LHCN-M2 (cell line): Measurements from ENCODE around the gene CFB. TPM values are rescaled to one million over a fixed set of nuclear protein-coding genes. Genes with fewer than 3 reads are reported as not detected.

Experiments
- DNase-seq: peaks from one replicate; pipeline ENCODE4 v3.0.0-alpha.2; 2012; ENCODE audit warnings: low read depth
- total RNA-seq: library from RNA; depleted of rRNA; stranded (reverse); fragments of >200 nt; gene quantifications from 2 replicates; pipeline ENCODE4 v1.2.3, GENCODE V29; 2014

CFB gene
- total RNA-seq, 1 experiment from 2014 or later: 1.1 TPM

DNA sequence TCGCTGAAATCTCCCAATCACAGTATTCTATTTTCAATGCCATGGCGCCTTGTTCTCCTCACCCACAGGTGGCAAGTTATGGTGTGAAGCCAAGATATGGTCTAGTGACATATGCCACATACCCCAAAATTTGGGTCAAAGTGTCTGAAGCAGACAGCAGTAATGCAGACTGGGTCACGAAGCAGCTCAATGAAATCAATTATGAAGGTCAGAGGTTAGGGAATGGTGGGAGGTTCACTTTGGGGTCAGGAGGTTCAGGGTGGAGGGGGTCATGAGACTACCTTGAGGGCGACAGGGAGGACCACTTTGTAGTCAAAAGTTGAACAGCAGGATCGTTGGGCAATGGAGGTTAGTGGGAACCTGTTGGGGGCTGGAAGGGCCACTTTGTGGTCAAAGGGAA, 2.4 kb downstream of the CFB start:
- DNase-seq: no peak

- peak; percentile 40 for DNase-seq
Measured at GRCh38 chr6:31948753-31949413, 3.0 kb downstream of the CFB start.

DNA sequence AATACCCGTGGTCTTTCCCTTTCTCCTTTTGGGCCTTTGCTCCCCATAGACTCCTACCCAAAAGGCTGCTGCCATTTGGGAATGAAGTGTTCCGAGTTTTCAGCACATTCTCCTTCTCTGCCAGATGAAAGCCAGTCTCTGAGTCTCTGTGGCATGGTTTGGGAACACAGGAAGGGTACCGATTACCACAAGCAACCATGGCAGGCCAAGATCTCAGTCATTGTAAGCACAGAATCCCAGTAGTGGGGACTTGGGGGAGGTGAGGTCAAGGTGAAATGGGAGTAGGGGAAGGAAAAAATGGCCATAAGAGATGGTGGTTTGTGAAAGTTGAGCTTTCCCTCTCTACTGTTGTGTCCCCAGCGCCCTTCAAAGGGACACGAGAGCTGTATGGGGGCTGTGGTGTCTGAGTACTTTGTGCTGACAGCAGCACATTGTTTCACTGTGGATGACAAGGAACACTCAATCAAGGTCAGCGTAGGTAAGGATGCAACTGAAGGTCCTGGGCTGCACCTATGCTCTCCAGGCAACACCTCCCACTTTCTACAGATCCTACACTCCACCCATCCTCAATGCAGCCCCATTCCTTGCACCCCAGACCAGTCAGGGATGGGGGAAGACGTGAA, 4.1 kb downstream of the CFB start:
- no peak for DNase-seq

DNA sequence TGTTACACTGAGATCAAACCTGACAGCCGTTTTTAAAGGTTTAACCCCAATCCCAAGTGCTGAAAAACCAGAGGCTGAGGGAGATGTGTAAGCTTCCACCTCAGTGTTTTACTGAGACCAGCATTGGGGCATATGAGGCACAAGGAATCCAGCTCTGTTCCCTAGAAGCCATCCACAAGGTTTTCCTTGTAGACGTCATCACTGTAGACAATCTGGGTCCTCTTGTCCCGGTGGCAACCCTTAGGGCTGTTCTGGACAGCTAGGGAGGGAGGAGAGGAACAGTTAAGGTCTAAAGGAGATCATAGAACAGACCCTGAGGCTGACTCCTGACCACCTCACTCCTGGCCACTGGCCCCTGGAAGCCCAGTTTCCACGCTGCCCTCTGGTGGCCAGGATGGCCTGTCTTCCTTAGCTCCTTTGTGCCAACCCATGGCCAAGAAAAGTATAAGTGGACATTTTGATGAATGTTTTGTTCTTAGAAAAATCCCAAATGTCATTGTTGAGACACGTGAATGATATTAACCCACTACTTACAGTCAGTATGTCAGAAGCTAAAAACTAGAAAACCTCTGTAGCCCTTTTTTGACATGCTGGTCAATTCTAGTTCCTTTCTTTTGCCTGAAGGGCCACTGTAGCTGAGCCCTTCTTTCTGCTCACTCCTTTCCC, 6.4 kb downstream of the CFB start:
- peak; percentile 59 for DNase-seq

GRCh38 chr6:31952890-31953289, 7.0 kb downstream of the CFB start:
- no peak for DNase-seq

- no peak for DNase-seq
Measured at GRCh38 chr6:31954511-31954910, 8.6 kb downstream of the CFB start.

GRCh38 chr6:31956796-31957195, 10.9 kb downstream of the CFB start:
- no peak for DNase-seq

GRCh38 chr6:31958412-31958740, 12.5 kb downstream of the CFB start:
- no peak for DNase-seq

DNA sequence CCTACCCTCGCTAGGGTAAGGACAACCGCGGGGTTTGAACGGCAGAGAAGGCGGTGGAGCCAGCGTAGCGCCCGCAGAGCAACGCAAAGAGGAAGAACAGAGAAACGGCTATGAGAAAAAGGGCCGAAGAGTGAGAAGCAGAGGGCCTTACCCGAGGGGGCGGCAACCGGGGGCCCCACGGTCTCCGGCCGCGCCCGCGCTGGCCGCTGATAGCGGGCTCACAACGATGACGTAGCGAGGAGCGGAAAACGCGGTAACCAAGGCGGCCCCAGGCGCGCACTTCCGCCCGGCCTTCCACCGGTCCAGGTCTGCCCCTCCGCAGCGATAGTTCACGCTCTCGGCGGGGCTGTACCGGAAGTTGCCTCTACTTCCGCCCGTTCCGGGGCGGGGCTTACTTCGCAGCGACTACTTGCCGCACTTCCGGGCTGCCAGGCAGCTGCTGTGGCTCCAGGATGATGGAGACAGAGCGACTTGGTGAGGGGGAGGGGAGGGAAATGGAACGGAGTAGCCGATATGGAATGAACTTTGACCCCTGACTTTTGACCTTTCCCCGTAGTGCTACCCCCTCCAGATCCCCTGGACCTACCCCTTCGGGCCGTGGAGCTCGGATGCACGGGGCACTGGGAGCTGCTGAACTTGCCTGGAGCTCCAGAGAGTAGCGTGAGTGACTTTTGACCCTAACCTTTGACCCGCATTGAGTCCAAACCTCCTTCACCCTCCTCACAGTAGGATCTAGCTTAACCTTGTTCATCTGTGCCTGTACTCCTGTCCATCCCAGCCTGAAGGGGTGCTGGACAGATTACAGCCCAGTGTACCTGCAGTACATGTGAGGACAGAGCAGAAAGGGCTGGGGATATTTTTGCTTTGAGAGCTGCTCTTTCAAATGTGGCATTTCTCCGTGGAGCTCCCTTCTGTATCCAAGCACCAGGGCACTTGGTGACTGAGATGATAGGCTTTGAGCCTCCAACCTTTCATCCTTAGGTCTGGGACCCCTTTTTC, 13.1 kb downstream of the CFB start, which contains the start of the genes NELFE and SKIC2:
NELFE (minus strand) TSS at position 231 of the 999 bp plus-strand sequence. CDS start 525 bp downstream, outside the sequence.
SKIC2 (plus strand) TSS at position 435 of the 999 bp plus-strand sequence; CDS start at position 453, 18 bp downstream.
- peak; percentile 97 for DNase-seq

GRCh38 chr6:31961616-31962015, 15.7 kb downstream of the CFB start:
- no peak for DNase-seq

DNA sequence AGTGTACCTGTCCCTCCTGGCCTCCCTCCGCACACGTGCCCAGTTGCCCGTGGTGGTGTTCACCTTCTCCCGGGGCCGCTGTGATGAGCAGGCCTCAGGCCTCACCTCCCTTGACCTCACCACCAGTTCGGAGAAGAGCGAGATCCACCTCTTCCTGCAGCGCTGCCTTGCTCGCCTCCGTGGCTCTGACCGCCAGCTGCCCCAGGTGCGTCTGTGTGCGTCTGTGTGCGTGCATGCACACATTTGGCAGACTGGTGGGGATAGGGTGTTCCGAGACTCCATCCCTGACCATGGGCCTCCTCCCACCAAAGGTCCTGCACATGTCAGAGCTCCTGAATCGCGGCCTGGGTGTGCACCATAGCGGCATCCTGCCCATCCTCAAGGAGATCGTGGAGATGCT, 18.0 kb downstream of the CFB start:
- no peak for DNase-seq

DNA sequence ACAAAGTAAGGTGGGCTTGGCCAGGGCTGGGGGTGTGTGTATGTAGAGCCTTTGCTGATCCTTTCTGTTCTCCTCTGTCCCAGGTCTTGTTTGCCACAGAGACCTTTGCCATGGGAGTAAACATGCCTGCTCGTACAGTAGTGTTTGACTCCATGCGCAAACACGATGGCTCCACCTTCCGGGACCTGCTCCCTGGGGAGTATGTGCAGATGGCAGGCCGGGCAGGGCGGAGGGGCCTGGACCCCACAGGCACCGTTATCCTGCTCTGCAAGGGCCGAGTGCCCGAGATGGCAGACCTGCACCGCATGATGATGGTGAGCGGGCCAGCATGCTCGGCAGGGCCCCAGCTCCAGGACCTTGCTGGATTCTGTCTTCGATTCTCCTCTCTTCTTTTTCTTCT, 19.8 kb downstream of the CFB start:
- DNase-seq: no peak

DNA sequence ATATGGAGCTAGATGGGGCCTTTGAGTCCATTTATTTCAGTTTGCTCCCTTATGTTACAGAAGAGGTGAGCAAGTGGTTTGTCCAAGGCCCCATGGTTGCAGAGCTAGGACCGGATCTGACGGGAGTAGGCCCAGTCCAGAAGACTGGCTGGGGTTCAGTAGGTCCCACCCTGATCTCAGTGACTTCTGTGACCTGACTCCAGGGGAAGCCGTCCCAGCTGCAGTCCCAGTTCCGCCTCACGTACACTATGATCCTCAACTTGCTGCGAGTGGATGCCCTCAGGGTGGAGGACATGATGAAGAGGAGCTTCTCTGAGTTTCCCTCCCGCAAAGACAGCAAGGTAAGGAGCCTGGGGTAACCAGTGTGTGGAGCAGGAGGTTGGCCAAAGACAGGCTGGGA, 20.6 kb downstream of the CFB start:
- DNase-seq: no peak

DNA sequence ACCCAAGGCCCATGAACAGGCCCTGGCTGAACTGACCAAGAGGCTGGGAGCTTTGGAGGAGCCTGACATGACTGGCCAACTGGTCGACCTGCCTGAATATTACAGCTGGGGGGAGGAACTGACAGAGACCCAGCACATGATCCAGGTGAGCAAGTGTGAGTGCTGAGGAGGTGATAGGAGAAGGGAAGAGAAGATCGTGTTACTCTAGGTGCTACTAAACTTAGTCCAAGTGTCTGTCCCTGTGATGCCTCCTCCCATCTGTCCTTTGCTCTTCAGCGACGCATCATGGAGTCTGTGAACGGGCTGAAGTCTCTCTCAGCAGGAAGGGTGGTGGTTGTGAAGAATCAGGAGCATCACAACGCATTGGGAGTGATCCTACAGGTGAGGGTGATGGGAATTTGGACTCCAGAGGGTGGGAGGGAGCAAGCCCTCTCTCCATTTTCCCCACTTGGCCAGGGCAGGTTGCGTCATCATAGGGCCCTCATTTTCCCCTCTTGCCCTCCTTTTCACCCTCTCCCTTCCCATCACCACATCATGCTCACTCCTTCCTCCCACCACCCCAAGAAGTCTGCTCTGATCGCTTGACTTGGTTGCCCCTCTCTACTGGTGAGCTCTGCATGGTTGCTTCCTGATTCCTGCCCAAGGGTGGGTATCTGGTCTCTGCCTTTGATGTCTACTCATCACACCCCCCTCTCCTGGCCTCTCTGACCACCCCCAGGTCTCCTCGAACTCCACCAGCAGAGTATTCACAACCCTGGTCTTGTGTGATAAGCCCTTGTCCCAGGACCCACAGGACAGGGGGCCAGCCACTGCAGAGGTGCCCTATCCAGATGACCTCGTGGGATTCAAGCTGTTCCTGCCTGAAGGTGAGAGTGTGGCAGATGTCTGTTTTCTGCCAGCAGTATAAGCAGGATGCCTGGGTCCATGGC, 21.4 kb downstream of the CFB start:
- DNase-seq: no peak

GRCh38 chr6:31967926-31968320, 22.0 kb downstream of the CFB start:
- no peak for DNase-seq

DNA sequence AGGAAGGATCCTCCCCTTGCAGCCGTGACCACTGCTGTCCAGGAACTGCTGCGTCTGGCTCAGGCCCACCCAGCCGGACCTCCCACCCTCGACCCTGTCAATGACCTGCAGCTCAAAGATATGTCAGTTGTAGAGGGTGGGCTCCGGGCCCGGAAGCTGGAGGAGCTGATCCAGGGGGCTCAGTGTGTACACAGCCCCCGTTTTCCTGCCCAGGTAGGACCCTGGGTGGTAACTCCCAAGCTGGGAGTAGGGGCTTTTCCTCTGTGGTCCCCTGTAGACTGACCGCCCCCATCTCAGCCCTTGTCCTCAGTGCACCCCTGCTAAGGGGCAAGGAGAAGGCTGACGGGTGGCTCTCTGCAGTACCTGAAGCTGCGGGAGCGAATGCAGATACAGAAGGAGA, 22.4 kb downstream of the CFB start:
- no peak for DNase-seq

GRCh38 chr6:31968791-31969711, 23.2 kb downstream of the CFB start:
- DNase-seq: no peak

DNA sequence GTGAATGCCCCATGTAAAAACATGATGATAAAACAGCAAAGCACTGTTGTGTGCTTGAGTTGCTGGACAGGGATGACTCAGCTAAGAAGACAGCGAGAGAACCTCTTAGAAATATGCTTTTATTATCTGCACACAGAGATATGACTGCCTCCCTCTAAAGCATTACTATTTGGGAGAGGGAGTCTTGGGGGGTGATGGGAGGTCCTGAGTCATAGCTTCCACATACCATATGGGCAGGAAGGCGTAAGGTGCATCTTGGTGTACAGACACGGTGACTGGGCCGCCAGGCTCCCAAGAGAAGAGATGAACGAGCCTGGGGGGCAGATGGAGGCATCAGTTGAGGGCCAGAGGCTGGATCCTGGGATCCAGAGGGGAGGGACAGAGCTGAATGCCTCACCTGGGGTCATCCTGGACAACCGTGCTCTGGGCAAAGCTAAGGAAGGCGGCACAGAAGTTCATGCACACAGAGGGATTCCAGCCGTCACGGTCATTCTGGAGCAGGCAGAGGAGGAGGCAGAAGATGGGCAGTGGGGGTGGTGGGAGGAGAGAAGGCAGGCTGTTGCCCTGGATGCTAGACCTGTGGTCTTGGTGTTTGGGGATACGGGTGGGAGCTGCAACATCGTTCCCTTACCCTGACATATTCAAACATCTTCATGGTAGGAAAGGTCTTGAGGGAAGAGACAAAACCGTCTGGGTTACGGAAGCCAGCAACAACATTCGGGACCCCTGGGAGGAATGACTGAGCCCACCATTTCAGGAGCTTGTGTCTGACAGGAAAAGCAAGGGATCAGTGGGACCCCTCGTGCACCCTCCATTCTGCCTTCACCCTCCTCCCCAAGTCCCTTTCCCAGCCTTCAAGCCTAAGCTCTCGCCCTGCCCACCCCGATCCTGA, 24.1 kb downstream of the CFB start:
- DNase-seq: no peak
